SIG-M5 treated with dmso at 0.1 percent for 504 hours (cell line): Measurements from ENCODE around the gene RPAP2.
A peak's percentile ranks its signal among the peaks of the same experiment; 100 is the strongest.
"Not testable (repeated sequence)": the region's sequence is repeated elsewhere in the genome, so short reads cannot be mapped to it uniquely, and the experiment has no call there.

Source experiments
- DNase-seq: peaks from one replicate; lab custom pipeline; 2025; ENCODE audit not compliant: unreplicated experiment; lab: John Stamatoyannopoulos, UW

The RPAP2 gene

DNA sequence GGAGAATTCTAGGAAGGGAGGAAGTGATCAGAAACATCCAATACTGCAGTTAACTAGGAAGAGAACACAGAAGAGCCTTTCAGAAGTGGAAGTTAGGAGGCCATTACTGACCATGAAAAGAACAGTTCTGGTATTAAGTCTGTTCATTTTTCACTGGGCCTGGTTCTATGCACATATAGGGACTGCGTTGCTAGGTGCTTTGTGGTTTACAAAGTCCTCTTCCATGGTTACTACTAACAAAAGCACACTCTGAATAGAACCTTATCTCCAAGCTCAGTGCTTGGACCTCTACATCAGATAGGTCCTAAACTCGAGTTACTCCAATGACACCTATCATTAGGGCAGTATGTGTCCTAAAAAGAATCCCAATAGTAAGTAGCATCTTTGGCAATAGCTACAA is 75.4 kb downstream of the RPAP2 start:
- no peak for DNase-seq

- no peak for DNase-seq
These were observed 77.5 kb downstream of the RPAP2 start for GRCh38 chr1:92376345-92376744.

- DNase-seq: not testable (repeated sequence)
These were observed 79.1 kb downstream of the RPAP2 start for GRCh38 chr1:92377991-92378390.

DNA sequence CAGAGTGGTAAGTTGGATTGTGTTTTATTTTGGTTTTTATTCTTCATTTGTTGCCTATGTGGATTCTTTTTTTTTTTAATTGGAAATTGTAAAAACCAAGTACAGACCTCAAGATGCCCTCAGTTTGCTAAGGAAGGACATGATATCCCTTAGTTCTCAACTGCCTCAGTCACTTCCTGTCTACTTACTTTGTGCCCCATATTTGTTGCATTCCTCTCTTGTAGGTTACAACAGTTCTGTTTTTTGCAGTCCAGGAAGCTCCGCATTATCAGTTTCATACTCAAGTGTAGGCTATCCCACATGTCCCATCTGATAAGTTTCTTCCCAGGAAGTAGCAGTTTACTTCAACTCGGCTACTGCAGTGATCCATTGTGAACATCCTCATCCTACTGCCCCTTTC is 82.0 kb downstream of the RPAP2 start:
- no peak for DNase-seq

DNA sequence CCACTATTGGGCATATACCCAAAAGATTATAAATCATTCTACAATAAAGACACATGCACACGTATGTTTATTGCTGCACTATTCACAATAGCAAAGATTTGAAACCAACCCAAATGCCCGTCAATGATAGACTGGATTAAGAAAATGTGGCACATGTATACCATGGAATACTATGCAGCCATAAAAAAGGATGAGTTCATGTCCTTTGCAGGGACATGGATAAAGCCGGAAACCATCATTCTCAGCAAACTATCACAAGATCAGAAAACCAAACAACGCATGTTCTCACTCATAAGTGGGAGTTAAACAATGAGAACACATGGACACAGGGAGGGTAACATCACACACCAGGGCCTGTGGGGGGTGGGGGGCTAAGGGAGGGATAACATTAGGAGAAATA is 95.1 kb downstream of the RPAP2 start:
- DNase-seq: not testable (repeated sequence)

GRCh38 chr1:92398519-92398918 is 99.7 kb downstream of the RPAP2 start:
- no peak for DNase-seq

GRCh38 chr1:92399076-92399475 is 100.2 kb downstream of the RPAP2 start:
- peak; percentile 39 for DNase-seq

DNA sequence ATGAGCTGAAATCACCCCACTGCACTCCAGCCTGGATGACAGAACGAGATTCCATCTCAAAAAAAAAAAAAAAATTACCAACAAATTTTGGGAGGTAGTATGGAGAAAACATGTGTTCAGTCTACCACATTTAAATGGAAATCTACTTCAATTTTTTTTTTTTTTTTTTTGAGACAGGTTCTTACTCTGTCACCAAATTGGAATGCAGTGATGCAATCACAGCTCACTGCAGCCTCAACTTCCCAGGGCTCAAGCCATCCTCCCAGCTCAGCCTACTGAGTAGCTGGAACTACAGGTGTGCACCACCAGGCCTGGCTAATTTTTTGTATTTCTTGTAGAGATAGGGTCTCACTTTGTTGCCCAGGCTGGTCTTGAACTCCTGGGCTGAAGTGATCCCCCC is 105.8 kb downstream of the RPAP2 start:
- no peak for DNase-seq

DNA sequence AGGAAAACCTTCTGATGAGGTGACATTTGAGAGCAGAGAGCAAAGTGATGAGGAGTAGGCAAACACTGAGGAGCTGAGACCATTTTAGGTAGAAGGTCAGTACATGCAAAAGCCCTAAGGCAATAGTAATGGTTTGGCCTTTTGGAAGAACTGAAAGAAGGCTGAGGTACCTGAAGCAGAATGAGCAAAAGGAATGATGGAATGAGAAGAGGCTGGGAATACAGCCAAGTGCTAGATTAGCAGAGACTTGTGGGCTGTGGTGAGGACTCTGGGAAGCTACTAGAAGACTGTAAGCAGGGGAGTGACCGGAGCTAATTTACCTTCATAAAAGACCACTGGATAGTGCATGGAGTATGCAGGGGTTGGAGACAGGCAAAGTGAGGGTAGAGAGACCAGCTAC is 110.0 kb downstream of the RPAP2 start:
- DNase-seq: no peak

DNA sequence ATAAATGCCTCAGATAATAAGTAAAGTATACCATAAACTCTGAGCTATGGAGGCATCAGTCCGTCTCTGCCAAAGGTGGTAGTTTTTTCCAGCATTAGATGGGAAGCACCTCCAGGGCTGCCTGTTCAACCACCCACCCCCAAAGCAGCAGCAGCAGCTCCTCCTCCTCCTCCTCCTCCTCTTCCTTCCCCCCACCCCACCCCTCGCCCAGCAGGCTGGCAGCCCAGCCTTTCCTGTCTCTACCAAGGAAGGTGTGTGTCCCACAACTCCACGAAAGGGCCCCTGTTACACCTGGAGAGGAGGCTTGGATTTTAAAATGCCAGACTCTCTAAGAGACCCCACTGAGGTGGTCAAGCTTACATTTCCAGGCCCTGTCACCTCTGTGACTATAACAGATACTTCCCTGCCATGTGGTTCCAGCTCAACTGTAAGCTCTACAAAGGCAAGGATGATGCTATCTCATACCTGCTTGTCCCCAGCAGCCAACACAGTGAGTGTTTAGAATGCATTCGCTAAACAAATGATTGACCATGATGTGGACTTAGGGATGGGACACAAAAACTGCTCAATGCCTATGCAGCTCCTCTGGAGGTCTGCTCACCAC is 111.2 kb downstream of the RPAP2 start:
- no peak for DNase-seq

GRCh38 chr1:92410706-92411105 is 111.8 kb downstream of the RPAP2 start:
- no peak for DNase-seq

- peak; percentile 41 for DNase-seq
These were observed 112.7 kb downstream of the RPAP2 start for GRCh38 chr1:92411511-92411910.

DNA sequence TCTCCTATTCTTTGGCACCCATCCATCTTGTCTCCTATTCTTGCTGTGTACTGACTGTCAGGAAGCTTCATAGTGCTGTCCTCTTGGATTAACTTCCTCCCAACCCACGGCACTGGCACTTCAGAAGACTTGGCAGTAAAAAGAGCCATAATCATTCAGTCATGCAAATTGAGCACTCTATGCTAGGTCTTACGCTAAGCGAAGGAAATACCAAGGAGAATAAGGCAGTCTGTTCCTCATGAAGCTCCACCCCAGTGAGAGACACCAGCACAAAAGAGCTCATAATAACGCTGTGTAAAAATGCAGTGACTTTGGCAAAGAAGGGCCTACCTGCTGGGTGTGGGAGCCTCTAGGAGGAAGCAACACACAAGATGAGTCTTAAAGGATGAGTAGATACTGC is 120.8 kb downstream of the RPAP2 start:
- DNase-seq: no peak

DNA sequence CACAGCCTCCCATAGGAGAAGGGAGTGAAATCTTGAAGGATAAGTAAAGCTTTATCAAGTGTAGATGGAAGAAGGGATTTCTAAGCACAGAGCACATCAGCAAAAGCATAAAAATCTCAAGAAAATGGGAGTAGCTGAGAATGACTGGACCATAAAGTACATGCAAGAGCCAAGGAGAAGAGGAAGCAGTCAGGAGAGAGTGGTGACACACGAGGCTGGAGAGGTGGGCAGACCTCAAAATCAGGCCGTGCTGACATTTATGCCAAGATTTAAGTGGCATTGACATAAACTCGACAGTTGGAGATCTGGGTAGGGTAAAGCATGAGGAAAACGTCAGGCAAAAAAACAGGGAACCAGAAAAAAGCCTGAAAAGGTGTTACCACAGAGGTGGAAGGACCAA is 125.5 kb downstream of the RPAP2 start:
- peak; percentile 59 for DNase-seq

DNA sequence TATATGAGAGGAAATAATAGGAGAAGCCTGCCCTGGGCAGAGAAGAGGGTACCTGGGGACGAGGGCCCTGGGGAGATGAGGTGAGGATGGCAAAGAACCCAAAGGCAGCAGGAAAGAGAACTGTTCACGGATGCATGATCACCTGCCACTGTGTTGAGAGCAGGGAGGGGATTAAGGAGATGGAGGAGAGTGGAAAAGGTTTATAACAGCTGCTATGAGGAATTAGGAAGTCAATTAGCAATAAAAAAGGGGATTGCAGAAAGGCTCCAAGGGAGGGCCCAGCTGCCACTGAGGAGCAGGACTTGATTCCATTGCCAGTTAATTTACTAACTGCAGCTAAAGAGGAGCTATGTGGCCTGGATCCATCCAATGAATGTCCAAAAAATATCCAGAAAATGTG is 126.8 kb downstream of the RPAP2 start:
- no peak for DNase-seq

DNA sequence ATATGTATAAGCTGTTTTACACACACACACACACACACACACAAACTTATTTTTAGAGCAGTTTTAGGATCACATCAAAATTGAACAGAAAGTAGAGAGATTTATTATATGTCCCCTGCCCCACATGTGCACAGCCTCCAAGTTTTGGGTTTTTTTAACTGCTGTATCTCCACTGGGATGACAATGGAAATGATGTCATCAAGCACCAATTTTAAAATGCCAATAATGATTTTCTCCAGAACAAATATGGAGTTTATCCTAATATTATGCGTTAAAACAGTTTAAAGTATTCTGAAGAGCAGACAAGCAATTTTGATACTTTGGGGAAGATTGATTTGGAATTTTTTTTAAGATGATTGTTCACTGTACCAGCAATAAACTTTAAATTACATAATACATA is 131.2 kb downstream of the RPAP2 start:
- DNase-seq: no peak

- not testable (repeated sequence) for DNase-seq
These were observed 135.7 kb downstream of the RPAP2 start for GRCh38 chr1:92434572-92434971.

DNA sequence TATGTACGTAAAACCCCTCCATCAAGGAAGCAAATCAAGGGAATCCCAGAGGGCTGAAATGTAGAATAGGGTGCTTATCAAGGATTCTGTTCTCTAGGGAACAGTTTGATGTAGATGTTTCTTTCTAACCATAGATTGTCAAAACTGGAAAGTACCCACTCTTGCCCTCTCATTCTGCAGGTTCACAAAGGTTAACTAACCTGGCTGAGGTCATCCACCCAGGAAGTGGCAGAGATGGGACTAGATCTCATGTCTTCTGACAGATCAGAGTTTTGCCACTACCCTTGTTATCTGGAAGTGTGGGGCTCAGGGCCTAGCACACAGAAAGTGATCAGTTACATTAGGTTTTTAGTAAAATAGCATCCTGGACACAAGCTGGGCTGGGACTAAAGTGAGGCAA is 140.4 kb downstream of the RPAP2 start:
- no peak for DNase-seq

DNA sequence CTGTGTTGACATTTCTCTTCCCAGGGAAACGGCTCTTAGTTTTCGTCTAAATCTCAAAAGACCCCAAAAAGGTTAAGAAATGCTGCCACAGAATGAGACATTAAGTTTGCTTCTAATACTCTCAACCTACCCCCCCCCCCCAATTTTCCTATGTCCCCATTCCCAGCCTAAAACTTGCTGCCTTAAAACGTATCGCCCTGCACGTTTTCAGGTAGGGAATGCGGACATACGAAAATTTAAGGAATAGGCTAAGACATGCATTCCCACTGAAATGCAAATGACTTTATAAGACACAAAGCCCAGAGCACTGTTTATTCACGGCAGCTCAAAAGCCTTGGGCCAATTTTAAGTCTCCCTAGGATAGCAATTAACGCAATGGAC is 142.4 kb downstream of the RPAP2 start:
- no peak for DNase-seq

DNA sequence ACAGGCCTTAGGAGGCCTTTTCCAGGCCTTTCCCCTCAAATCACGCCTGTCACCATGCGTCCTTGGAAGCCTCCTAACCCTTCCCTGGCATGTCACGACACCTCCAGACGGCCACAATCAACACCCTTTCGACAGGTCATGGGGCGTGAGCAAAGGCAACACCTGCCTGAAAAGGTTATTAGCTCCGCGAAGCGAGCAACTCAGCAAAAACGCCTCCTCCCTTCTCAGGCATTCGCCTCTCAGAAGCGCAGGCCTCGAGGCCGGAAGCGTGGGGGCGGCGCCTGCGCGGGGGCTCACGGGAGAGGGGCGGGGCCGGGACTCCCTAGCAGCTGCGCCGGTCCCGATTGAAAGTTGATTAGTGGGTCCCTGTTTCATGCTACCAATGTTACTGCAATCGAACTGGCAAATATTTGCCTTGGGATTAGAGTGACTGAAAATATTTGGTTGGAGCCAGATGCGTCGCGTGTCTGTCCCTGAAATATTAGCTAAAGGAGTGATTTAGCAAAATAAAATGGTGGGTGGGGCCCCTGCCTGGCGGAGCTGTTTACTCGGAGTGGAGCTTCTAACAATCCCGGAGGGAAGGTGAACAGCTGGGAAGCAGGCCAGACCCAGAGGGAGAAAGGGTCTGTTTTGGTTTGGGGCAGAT is 143.0 kb downstream of the RPAP2 start:
- no peak for DNase-seq

DNA sequence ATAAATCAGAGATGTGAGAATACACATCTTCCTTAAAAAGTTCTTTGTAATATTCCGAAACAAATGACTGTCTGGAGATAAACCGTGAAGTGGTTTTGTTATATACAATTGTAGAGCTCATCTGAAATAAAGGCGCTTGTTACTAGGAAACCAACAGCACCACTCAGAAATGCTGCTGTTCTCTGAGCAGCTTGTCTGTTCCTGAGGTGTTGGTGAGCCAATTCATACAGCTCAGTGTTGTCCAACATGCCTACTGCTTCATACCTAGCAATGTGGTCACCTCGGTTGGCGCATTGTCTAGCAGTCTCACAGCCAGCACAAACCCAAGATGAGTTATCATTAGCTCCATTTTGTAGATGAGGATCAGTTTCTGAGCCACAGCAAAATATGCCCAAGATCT is 143.5 kb downstream of the RPAP2 start:
- DNase-seq: no peak

- no peak for DNase-seq
These were observed 145.0 kb downstream of the RPAP2 start for GRCh38 chr1:92443893-92444292.

DNA sequence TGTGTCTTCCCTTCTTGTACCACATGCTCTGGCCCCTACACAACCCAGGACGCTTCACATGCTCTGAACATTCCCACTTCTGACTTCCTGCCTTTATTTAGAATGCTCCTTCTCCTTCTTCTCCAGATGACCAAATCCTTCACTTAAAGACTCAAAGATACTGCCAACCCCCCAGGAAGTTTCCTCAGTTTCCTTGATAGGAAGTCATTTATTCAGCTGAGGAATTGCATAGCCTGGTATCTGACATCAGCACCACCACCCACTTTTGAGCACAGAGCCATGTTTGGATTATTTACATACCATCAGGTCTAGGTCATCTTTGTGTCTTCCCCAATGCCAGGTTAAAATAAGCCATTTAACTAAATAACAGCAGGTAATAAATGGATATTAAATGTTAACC is 145.5 kb downstream of the RPAP2 start:
- DNase-seq: no peak
